H9 (cell line): ENCODE measurements around the gene ACVR1B. TPM values are rescaled to one million over a fixed set of nuclear protein-coding genes. Genes with fewer than 3 reads are reported as not detected.

Experiments used
- DNase-seq: peaks from one replicate; pipeline ENCODE4 v3.0.0-alpha.2; 2017
- H2AFZ ChIP-seq: one replicate; pipeline ENCODE4 v1.6.1; 2013; ENCODE audit warnings: mild to moderate bottlenecking, low read length, control low read depth, moderate library complexity
- H2AK5ac ChIP-seq: 2 replicates; pipeline ENCODE4 v1.6.1; 2013; ENCODE audit warnings: low read length, control low read depth, mixed read lengths; ENCODE audit not compliant: insufficient read length
- H2BK120ac ChIP-seq: one replicate; pipeline ENCODE4 v1.6.1; 2013; ENCODE audit warnings: low read depth, mild to moderate bottlenecking, low read length, control low read depth, inconsistent platforms; ENCODE audit not compliant: poor library complexity, severe bottlenecking
- H2BK12ac ChIP-seq: 2 replicates; pipeline ENCODE4 v1.6.1; 2013; ENCODE audit warnings: low read length, control low read depth, mixed read lengths, low read depth; ENCODE audit not compliant: insufficient read length
- H2BK15ac ChIP-seq: 2 replicates; pipeline ENCODE4 v1.6.1; 2013; ENCODE audit warnings: low read depth, low read length, control low read depth
- H2BK20ac ChIP-seq: one replicate; pipeline ENCODE4 v1.6.1; 2013; ENCODE audit warnings: low read depth, mild to moderate bottlenecking, low read length, control low read depth, inconsistent platforms; ENCODE audit not compliant: poor library complexity, severe bottlenecking
- H2BK5ac ChIP-seq: 2 replicates; pipeline ENCODE4 v1.6.1; 2013; ENCODE audit warnings: low read length, control low read depth, mixed read lengths; ENCODE audit not compliant: insufficient read length
- H3K14ac ChIP-seq: 2 replicates; pipeline ENCODE4 v1.6.1; 2013; ENCODE audit warnings: low read length, control low read depth; ENCODE audit not compliant: insufficient read depth
- H3K18ac ChIP-seq: 2 replicates; pipeline ENCODE4 v1.6.1; 2013; ENCODE audit warnings: low read depth, mild to moderate bottlenecking, mixed read lengths, low read length, control low read depth; ENCODE audit not compliant: insufficient read length
- H3K23ac ChIP-seq: 2 replicates; pipeline ENCODE4 v1.6.1; 2013; ENCODE audit warnings: low read length, control low read depth, mixed read lengths, low read depth; ENCODE audit not compliant: insufficient read length
- H3K23me2 ChIP-seq: 2 replicates; pipeline ENCODE4 v1.6.1; 2013; ENCODE audit warnings: low read depth, mild to moderate bottlenecking, mixed read lengths, low read length, control low read depth; ENCODE audit not compliant: insufficient read length, poor library complexity, severe bottlenecking
- H3K27ac ChIP-seq: 2 replicates; pipeline ENCODE4 v1.5.1; 2013; ENCODE audit warnings: low read length, control low read depth, mixed read lengths, low read depth; ENCODE audit not compliant: insufficient read length
- H3K27me3 ChIP-seq: 2 replicates; pipeline ENCODE4 v1.6.1; 2013; ENCODE audit warnings: low read length, control low read depth, inconsistent platforms; ENCODE audit not compliant: insufficient read depth
- H3K4ac ChIP-seq: 2 replicates; pipeline ENCODE4 v1.6.1; 2013; ENCODE audit warnings: low read depth, mild to moderate bottlenecking, control low read depth, inconsistent platforms, low read length, moderate library complexity
- H3K4me1 ChIP-seq: 2 replicates; pipeline ENCODE4 v1.6.1; 2013; ENCODE audit warnings: low read length, control low read depth, inconsistent platforms; ENCODE audit not compliant: insufficient read depth
- H3K4me2 ChIP-seq: 2 replicates; pipeline ENCODE4 v1.6.1; 2013; ENCODE audit warnings: low read length, control low read depth, mixed read lengths; ENCODE audit not compliant: insufficient read length, insufficient read depth
- H3K56ac ChIP-seq: 2 replicates; pipeline ENCODE4 v1.6.1; 2013; ENCODE audit warnings: low read depth, mild to moderate bottlenecking, mixed read lengths, low read length, control low read depth; ENCODE audit not compliant: insufficient read length
- H3K79me1 ChIP-seq: 2 replicates; pipeline ENCODE4 v1.6.1; 2013; ENCODE audit warnings: low read depth, mild to moderate bottlenecking, moderate library complexity, low read length, control low read depth, inconsistent platforms; ENCODE audit not compliant: insufficient read depth, poor library complexity, severe bottlenecking
- H3K79me2 ChIP-seq: 2 replicates; pipeline ENCODE4 v1.6.1; 2013; ENCODE audit warnings: low read length, control low read depth, inconsistent platforms; ENCODE audit not compliant: insufficient read depth
- H3K9ac ChIP-seq: 2 replicates; pipeline ENCODE4 v1.6.1; 2013; ENCODE audit warnings: low read length, control low read depth, mixed read lengths; ENCODE audit not compliant: insufficient read length; ENCODE audit errors: extremely low read depth
- H3K9me3 ChIP-seq: one replicate; pipeline ENCODE4 v1.6.1; 2013; ENCODE audit warnings: low read depth, low read length, inconsistent platforms; ENCODE audit not compliant: control insufficient read depth
- H3T11ph ChIP-seq: one replicate; pipeline ENCODE4 v1.6.1; 2013; ENCODE audit warnings: mild to moderate bottlenecking, low read length, control low read depth, inconsistent platforms
- H4K20me1 ChIP-seq: one replicate; pipeline ENCODE4 v1.6.1; 2013; ENCODE audit not compliant: control insufficient read depth, insufficient read length, insufficient read depth
- H4K5ac ChIP-seq: 2 replicates; pipeline ENCODE4 v1.6.1; 2013; ENCODE audit warnings: low read depth, mild to moderate bottlenecking, mixed read lengths, low read length, control low read depth; ENCODE audit not compliant: insufficient read length
- H4K8ac ChIP-seq: replicated peaks from 2 replicates; pipeline ENCODE4 v1.6.1; 2013; ENCODE audit warnings: low read length, control low read depth, mixed read lengths, low read depth; ENCODE audit not compliant: insufficient read length
- H4K91ac ChIP-seq: 2 replicates; pipeline ENCODE4 v1.6.1; 2013; ENCODE audit warnings: low read depth, mild to moderate bottlenecking, moderate library complexity, mixed read lengths, low read length, control low read depth; ENCODE audit not compliant: insufficient read length
- H3K27ac Mint-ChIP-seq, 3 experiments: 2 replicates in 2 of 3; 3 replicates in 1 of 3; pipeline ENCODE4 v1.8.0; 2020 to 2021; ENCODE audit warnings: mixed read lengths in 3 of 3, mild to moderate bottlenecking in 1 of 3, moderate library complexity in 1 of 3
- H3K27me3 Mint-ChIP-seq: 2 replicates; pipeline ENCODE4 v1.8.0; 2021; ENCODE audit warnings: low read depth, mild to moderate bottlenecking, moderate library complexity, mixed read lengths
- H3K36me3 Mint-ChIP-seq, 3 experiments: 2 replicates in 2 of 3; 3 replicates in 1 of 3; pipeline ENCODE4 v1.8.0; 2020 to 2021; ENCODE audit warnings: low read depth in 3 of 3, mixed read lengths in 3 of 3; ENCODE audit not compliant: insufficient read depth in 1 of 3
- H3K4me1 Mint-ChIP-seq, 2 experiments: 2 replicates each; pipeline ENCODE4 v1.8.0; 2020; ENCODE audit warnings: mixed read lengths in 2 of 2
- H3K4me3 Mint-ChIP-seq, 2 experiments: 2 replicates in 1 of 2; 3 replicates in 1 of 2; pipeline ENCODE4 v1.8.0; 2020 to 2021; ENCODE audit warnings: mild to moderate bottlenecking in 2 of 2, mixed read lengths in 2 of 2, moderate library complexity in 1 of 2
- H3K9me3 Mint-ChIP-seq, 2 experiments: 2 replicates in 1 of 2; 3 replicates in 1 of 2; pipeline ENCODE4 v1.8.0; 2020; ENCODE audit warnings: mild to moderate bottlenecking in 2 of 2, mixed read lengths in 2 of 2, moderate library complexity in 1 of 2
- CTCF ChIP-seq: fragments of 200-600 bp; sonication (generic); conservative IDR thresholded peaks from 3 replicates; pipeline ENCODE4 v1.8.0; 2021; ENCODE audit warnings: antibody characterized with exemption, mild to moderate bottlenecking
- WGBS: extraction: QIAGEN DNeasy Blood & Tissue Kit; methylation state at CpG from one replicate; pipeline ENCODE4 v1.1.7; 2013; ENCODE audit warnings: missing lambda C conversion rate, low lambda C conversion rate, mixed read lengths; ENCODE audit not compliant: insufficient read length; ENCODE audit errors: extremely low coverage; 5-methylcytosine and 5-hydroxymethylcytosine counted together
- total RNA-seq: library from RNA; stranded (reverse); gene quantifications from 2 replicates; pipeline ENCODE4 v1.2.1, GENCODE V29; 2021

ACVR1B gene
- total RNA-seq, 1 experiment from 2014 or later: 16.3 TPM

GRCh38 chr12:51997136-51997535 lies 45.6 kb downstream of the ACVR1B start:
- Mint-ChIP-seq H3K4me1 (peaks cover 2 to 4% of the 10 kb centered on the region in 2 experiments), H3K4me3 (no peak overlapping the region), H3K9me3 (no peaks in the 10 kb centered on the region), H3K36me3 (peaks cover 18 to 46% (median 19%) of the 10 kb centered on the region in 3 experiments), H3K27me3 (peaks cover 3% of the 10 kb centered on the region), H3K27ac (no peak overlapping the region)
- no peak overlapping the region for H3K9ac ChIP-seq
- H3K4me1 ChIP-seq: no peaks in the 10 kb centered on the region
- H3K79me1 ChIP-seq: no peaks in the 10 kb centered on the region
- H3K4me2 ChIP-seq: no peak overlapping the region
- DNase-seq: no peak
- H4K20me1 ChIP-seq: no peaks in the 10 kb centered on the region
- H2AFZ ChIP-seq: no peak overlapping the region
- no peak overlapping the region for H3K14ac ChIP-seq
- H3K18ac ChIP-seq: no peak overlapping the region
- TF ChIP-seq CTCF: no peak
- H2BK20ac ChIP-seq: no peak overlapping the region
- no peak overlapping the region for H3K56ac ChIP-seq
- H3K4ac ChIP-seq: no peak overlapping the region
- H3K27ac ChIP-seq: no peak overlapping the region
- no peak overlapping the region for H4K8ac ChIP-seq
- H3K23me2 ChIP-seq: no peaks in the 10 kb centered on the region
- no peak overlapping the region for H4K91ac ChIP-seq
- no peaks in the 10 kb centered on the region for H3K9me3 ChIP-seq
- H3K27me3 ChIP-seq: no peaks in the 10 kb centered on the region; the same call in 1 of the 2 replicates
- H3K23ac ChIP-seq: no peak overlapping the region
- no peaks in the 10 kb centered on the region for H3K79me2 ChIP-seq
- H2BK5ac ChIP-seq: no peak overlapping the region
- no peak overlapping the region for H4K5ac ChIP-seq
- H2BK15ac ChIP-seq: no peak overlapping the region
- H2BK12ac ChIP-seq: no peak overlapping the region
- no peak overlapping the region for H2BK120ac ChIP-seq
- no peak overlapping the region for H3T11ph ChIP-seq
- no peak overlapping the region for H2AK5ac ChIP-seq
- no CpG with 5 or more reads among the region's 5 CpGs for WGBS
